HepG2 (cell line): ENCODE data around the gene SH3BP2. TPM values are rescaled to one million over a fixed set of nuclear protein-coding genes. Genes with fewer than 3 reads are reported as not detected.

Experiments
- AHR ChIP-seq: IDR thresholded peaks from 2 replicates; pipeline ENCODE4 v1.6.1; 2018; ENCODE audit warnings: missing genetic modification reagents, missing compliant biosample characterization
- KDM1A ChIP-seq: IDR thresholded peaks from 2 replicates; pipeline ENCODE4 v1.6.1; 2016; ENCODE audit warnings: missing compliant biosample characterization
- NCOA1 ChIP-seq: sonication (generic); formaldehyde crosslinking; IDR thresholded peaks from 2 replicates; pipeline ENCODE4 v1.9.0; 2021; ENCODE audit warnings: missing genetic modification reagents
- NR2C2 ChIP-seq: sonication (generic); formaldehyde crosslinking; IDR thresholded peaks from 2 replicates; pipeline ENCODE4 v1.4.0; 2020; ENCODE audit warnings: missing genetic modification reagents, mild to moderate bottlenecking, moderate library complexity, borderline replicate concordance
- NR2F6 ChIP-seq, 2 experiments: IDR thresholded peaks; 2 replicates each; pipeline ENCODE4 v1.6.1; 2016; ENCODE audit warnings: antibody characterized with exemption in 1 of 2, mild to moderate bottlenecking in 1 of 2
- PRDM15 ChIP-seq: sonication (generic); formaldehyde crosslinking; IDR thresholded peaks from 2 replicates; pipeline ENCODE4 v1.4.0; 2020; ENCODE audit warnings: missing genetic modification reagents
- RNF2 ChIP-seq: fragments of 450-650 bp; conservative IDR thresholded peaks from 2 replicates; pipeline ENCODE4 v1.6.1; 2016; ENCODE audit warnings: low read depth
- RORA ChIP-seq: sonication (generic); formaldehyde crosslinking; IDR thresholded peaks from 2 replicates; pipeline ENCODE4 v1.5.0; 2020; ENCODE audit warnings: mild to moderate bottlenecking, missing genetic modification reagents, moderate library complexity
- RXRB ChIP-seq: IDR thresholded peaks from 2 replicates; pipeline ENCODE4 v1.6.1; 2016; ENCODE audit warnings: borderline replicate concordance, missing genetic modification reagents, missing compliant biosample characterization
- SAFB2 ChIP-seq: sonication (generic); formaldehyde crosslinking; IDR thresholded peaks from 2 replicates; pipeline ENCODE4 v1.5.1; 2020; ENCODE audit warnings: missing genetic modification reagents, low read depth, mild to moderate bottlenecking, borderline replicate concordance
- STAT5B ChIP-seq: sonication (generic); formaldehyde crosslinking; IDR thresholded peaks from 2 replicates; pipeline ENCODE4 v1.4.0; 2020; ENCODE audit warnings: missing genetic modification reagents
- ZBTB7B ChIP-seq: sonication (generic); formaldehyde crosslinking; IDR thresholded peaks from 2 replicates; pipeline ENCODE4 v1.4.0; 2020; ENCODE audit warnings: missing genetic modification reagents
- ZFY ChIP-seq: sonication (generic); formaldehyde crosslinking; IDR thresholded peaks from 2 replicates; pipeline ENCODE4 v1.4.0; 2020; ENCODE audit warnings: missing genetic modification reagents
- ZNF207 ChIP-seq: fragments of 450-650 bp; IDR thresholded peaks from 2 replicates; pipeline ENCODE4 v1.6.1; 2016; ENCODE audit warnings: antibody characterized with exemption, borderline replicate concordance
- ZNF547 ChIP-seq: sonication (generic); formaldehyde crosslinking; IDR thresholded peaks from 2 replicates; pipeline ENCODE4 v1.5.1; 2020; ENCODE audit warnings: mild to moderate bottlenecking, missing genetic modification reagents
- ZNF816 ChIP-seq: sonication (generic); formaldehyde crosslinking; IDR thresholded peaks from 2 replicates; pipeline ENCODE4 v1.8.0; 2022; ENCODE audit warnings: missing genetic modification reagents, mild to moderate bottlenecking, borderline replicate concordance
- polyA plus RNA-seq, 8 experiments: library from polyadenylated mRNA; depleted of rRNA in 3 of 8; stranded (reverse) in 7 of 8; unstranded in 1 of 8; fragments of >200 nt; fragmentation: Illumina TruSeq in 4 of 8; extraction: Trizol in 4 of 8; gene quantifications; 2 replicates each; pipeline versions ENCODE4 v1.2.1 to v1.2.3, GENCODE V29; 2011 to 2016; ENCODE audit warnings: low read depth in 4 of 8, missing spikeins in 1 of 8, mixed read lengths in 1 of 8; ENCODE audit not compliant: insufficient read depth in 1 of 8
- total RNA-seq, 5 experiments: library from RNA; depleted of rRNA; stranded (reverse); fragments of >200 nt; fragmentation: Illumina TruSeq; extraction: Trizol; gene quantifications; 2 replicates each; pipeline ENCODE4 v1.2.3, GENCODE V29; 2016; ENCODE audit warnings: low read depth in 1 of 5
- TF ChIP-seq, protein P1 (sequence below), 2 experiments: sonication (generic) in 1 of 2; formaldehyde crosslinking in 1 of 2; IDR thresholded peaks; 2 replicates each; pipeline versions ENCODE4 v1.4.0 to v1.6.1; 2016 to 2020; ENCODE audit warnings: borderline replicate concordance in 1 of 2, low read depth in 1 of 2, mild to moderate bottlenecking in 1 of 2, missing genetic modification reagents in 1 of 2
- TF ChIP-seq, protein P2 (sequence below): fragments of 450-650 bp; IDR thresholded peaks from 2 replicates; pipeline ENCODE4 v1.6.1; 2017; ENCODE audit warnings: mild to moderate bottlenecking

SH3BP2 gene
- total and polyA plus RNA-seq, 2 of the 13 experiments (the other 11 are each of a cell fraction or from before 2014, with no cell fraction given) = 16.9 to 34.5 TPM

DNA sequence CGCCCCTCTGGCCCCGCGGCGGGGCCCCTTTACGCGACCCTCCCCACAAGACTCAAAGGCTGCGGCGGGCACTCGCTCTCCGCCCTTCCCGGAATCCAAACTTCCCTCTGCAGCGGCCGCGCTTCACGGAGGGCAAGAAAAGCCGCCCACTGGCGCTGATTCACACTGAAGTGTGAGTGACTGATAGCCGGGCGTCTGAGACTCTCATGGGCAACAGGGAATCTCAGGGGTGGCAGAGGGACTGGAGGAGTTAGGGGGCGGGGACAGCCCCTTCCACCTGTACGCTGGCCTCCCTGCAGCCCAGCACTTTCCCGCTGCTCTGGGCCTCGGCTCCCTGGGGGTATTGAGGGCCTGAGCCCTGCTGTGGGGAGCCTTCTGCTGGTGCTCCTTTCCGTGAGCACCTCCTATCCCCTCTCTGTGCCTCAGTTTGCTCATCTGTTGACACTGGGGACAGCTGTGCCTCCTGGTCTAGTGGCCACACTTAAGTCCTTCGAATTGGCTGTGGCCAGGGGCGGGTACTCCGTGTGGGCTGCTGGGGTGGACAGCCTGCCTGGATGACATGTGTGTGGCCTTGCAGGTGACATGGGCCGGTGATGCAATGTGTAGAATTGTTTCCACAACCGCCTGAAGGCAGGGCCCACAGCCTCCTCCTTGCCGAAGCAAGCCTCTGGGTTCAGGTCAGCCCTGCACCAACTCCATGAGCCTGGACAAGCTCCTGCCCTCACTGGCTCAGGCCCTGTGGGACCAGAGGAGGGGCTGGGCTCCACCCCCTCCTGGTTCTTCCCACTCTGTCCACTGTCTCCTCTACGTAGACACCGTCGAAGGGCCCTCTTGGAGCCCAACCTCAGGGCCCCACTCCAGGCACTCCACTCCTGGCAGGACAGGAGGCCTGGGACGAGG lies 951 bp downstream of the SH3BP2 start (continued):
- peak; percentile 82 for TF ChIP-seq ZFY (CRISPR knock-in tag)
- TF ChIP-seq, protein P1, sequence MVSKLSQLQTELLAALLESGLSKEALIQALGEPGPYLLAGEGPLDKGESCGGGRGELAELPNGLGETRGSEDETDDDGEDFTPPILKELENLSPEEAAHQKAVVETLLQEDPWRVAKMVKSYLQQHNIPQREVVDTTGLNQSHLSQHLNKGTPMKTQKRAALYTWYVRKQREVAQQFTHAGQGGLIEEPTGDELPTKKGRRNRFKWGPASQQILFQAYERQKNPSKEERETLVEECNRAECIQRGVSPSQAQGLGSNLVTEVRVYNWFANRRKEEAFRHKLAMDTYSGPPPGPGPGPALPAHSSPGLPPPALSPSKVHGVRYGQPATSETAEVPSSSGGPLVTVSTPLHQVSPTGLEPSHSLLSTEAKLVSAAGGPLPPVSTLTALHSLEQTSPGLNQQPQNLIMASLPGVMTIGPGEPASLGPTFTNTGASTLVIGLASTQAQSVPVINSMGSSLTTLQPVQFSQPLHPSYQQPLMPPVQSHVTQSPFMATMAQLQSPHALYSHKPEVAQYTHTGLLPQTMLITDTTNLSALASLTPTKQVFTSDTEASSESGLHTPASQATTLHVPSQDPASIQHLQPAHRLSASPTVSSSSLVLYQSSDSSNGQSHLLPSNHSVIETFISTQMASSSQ (IDR thresholded peaks at IDR 0.05; ENCODE audit: low read depth) = no peak
- TF ChIP-seq, protein P1 (CRISPR knock-in tag; IDR thresholded peaks at IDR 0.05; ENCODE audit: borderline replicate concordance) = no peak
- peak; percentile 83 for TF ChIP-seq PRDM15 (CRISPR knock-in tag)
- no peak for TF ChIP-seq SAFB2 (CRISPR knock-in tag)
- TF ChIP-seq ZBTB7B (CRISPR knock-in tag) = peak; percentile 63
- TF ChIP-seq, protein P2, sequence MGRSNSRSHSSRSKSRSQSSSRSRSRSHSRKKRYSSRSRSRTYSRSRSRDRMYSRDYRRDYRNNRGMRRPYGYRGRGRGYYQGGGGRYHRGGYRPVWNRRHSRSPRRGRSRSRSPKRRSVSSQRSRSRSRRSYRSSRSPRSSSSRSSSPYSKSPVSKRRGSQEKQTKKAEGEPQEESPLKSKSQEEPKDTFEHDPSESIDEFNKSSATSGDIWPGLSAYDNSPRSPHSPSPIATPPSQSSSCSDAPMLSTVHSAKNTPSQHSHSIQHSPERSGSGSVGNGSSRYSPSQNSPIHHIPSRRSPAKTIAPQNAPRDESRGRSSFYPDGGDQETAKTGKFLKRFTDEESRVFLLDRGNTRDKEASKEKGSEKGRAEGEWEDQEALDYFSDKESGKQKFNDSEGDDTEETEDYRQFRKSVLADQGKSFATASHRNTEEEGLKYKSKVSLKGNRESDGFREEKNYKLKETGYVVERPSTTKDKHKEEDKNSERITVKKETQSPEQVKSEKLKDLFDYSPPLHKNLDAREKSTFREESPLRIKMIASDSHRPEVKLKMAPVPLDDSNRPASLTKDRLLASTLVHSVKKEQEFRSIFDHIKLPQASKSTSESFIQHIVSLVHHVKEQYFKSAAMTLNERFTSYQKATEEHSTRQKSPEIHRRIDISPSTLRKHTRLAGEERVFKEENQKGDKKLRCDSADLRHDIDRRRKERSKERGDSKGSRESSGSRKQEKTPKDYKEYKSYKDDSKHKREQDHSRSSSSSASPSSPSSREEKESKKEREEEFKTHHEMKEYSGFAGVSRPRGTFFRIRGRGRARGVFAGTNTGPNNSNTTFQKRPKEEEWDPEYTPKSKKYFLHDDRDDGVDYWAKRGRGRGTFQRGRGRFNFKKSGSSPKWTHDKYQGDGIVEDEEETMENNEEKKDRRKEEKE = no peak
- no peak for TF ChIP-seq NR2C2
- no peak for TF ChIP-seq ZNF207
- peak; percentile 61; the same call in 1 of the 2 replicates for TF ChIP-seq RXRB (CRISPR knock-in tag)
- no peak for TF ChIP-seq STAT5B
- no peak for TF ChIP-seq NR2F6 (IDR thresholded peaks at IDR 0.05)
- peak; percentile 39; the same call in 1 of the 2 replicates for TF ChIP-seq NR2F6 (CRISPR knock-in tag; IDR thresholded peaks at IDR 0.05)
- TF ChIP-seq RORA = no peak
- peak; percentile 75; the same call in 1 of the 2 replicates for TF ChIP-seq AHR (CRISPR knock-in tag)
- TF ChIP-seq RNF2 = peak; percentile 80; the same call in 1 of the 2 replicates
- TF ChIP-seq KDM1A (CRISPR knock-in tag) = no peak
- TF ChIP-seq ZNF816 (CRISPR knock-in tag) = no peak
- TF ChIP-seq ZNF547 (CRISPR knock-in tag) = no peak
- no peak for TF ChIP-seq NCOA1
